OCI-LY3 (cell line): Measurements from ENCODE around the gene SLC20A1.
"Not testable (repeated sequence)": the region's sequence is repeated elsewhere in the genome, so short reads cannot be mapped to it uniquely, and the experiment has no call there.

ENCODE experiments used
- H2AFZ ChIP-seq: fragments of 200-600, 300-600 bp; shearing (Covaris generic); 2 replicates; pipeline ENCODE4 v1.6.0; 2014; ENCODE audit warnings: antibody characterized with exemption, low read depth, low read length
- H3K27ac ChIP-seq: fragments of 200-600, 300-600 bp; sonication (generic); 2 replicates; pipeline ENCODE4 v1.5.1; 2014; ENCODE audit warnings: mild to moderate bottlenecking, low read length, moderate library complexity, mixed read lengths
- H3K27me3 ChIP-seq: fragments of 200-600, 300-600 bp; sonication (generic); 2 replicates; pipeline ENCODE4 v1.6.1; 2014; ENCODE audit warnings: low read depth, low read length, mixed read lengths
- H3K36me3 ChIP-seq: fragments of 200-600, 300-600 bp; sonication (generic); replicated peaks from 2 replicates; pipeline ENCODE3; 2014; ENCODE audit warnings: low read depth, low read length, mixed read lengths
- H3K4me1 ChIP-seq: fragments of 300-600, 200-600 bp; sonication (generic); 2 replicates; pipeline ENCODE4 v1.6.1; 2014; ENCODE audit warnings: low read length, mixed read lengths
- H3K4me2 ChIP-seq: fragments of 200-600, 300-600 bp; sonication (generic); 2 replicates; pipeline ENCODE4 v1.6.1; 2014; ENCODE audit warnings: low read length, mixed read lengths
- H3K4me3 ChIP-seq: fragments of 300-600, 200-600 bp; sonication (generic); 2 replicates; pipeline ENCODE4 v1.5.1; 2014; ENCODE audit warnings: antibody characterized with exemption, mild to moderate bottlenecking, low read length, moderate library complexity
- H3K79me2 ChIP-seq: fragments of 300-600, 200-600 bp; shearing (Covaris generic); 2 replicates; pipeline ENCODE4 v1.6.1; 2014; ENCODE audit warnings: mild to moderate bottlenecking, low read length, mixed read lengths
- H3K9ac ChIP-seq: fragments of 300-600, 200-600 bp; shearing (Covaris generic); 2 replicates; pipeline ENCODE4 v1.6.0; 2014; ENCODE audit warnings: mild to moderate bottlenecking, low read length, moderate library complexity
- H3K9me3 ChIP-seq: fragments of 200-600, 300-600 bp; shearing (Covaris generic); 2 replicates; pipeline ENCODE4 v1.6.1; 2014; ENCODE audit warnings: low read length, mixed read lengths; ENCODE audit not compliant: insufficient read depth
- H4K20me1 ChIP-seq: fragments of 200-600, 300-600 bp; sonication (generic); 2 replicates; pipeline ENCODE4 v1.6.1; 2016; ENCODE audit warnings: low read length, mixed read lengths; ENCODE audit not compliant: insufficient read depth
- EZH2phosphoT487 ChIP-seq: fragments of 200-600 bp; shearing (Covaris generic); IDR thresholded peaks from 2 replicates; pipeline ENCODE4 v1.6.1; 2018; ENCODE audit warnings: antibody characterized with exemption, mixed run types, low read depth
- TF ChIP-seq, protein P1 (sequence below): fragments of 200-600, 300-600 bp; sonication (generic); IDR thresholded peaks from 2 replicates; pipeline ENCODE4 v1.5.1; 2014; ENCODE audit warnings: antibody characterized with exemption, low read length, low read depth

Gene SLC20A1

DNA sequence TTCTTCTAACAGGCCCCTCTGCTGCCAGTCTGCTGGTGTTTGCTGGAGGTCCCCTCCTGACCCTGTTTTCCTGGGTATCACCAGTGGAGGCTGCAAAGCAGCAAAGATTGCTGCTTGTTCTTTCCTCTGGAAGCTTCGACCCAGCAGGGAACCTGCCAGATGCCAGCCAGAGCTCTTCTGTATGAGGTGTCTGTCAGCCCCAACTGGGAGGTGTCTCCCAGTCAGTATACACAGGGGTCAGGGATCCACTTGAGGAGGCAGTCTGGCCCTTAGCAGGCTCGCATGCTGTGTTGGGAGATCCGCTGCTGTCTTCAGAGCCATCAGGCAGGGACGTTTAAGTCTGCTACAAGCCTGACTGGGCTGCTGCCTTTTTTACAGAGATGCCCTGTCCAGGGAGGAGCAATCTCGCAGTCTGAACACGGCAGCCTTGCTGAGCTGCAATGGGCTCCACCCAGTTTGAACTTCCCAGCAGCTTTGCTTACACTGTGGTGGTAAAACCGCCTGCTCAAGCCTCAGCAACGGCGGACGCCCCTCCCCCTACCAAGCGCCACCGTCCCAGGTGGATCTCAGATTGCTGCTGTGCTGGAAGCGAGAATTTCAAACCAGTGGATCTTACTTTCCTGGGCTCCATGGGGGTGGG lies 31.4 kb upstream of the SLC20A1 start:
- Histone ChIP-seq H3K9ac (no peak overlapping the region), H2AFZ (no peak overlapping the region), H3K9me3 (no peaks in the 10 kb centered on the region), H3K36me3 (no peaks in the 10 kb centered on the region), H3K27ac (no peak overlapping the region), H3K27me3 (no peaks in the 10 kb centered on the region), H3K4me2 (no peak overlapping the region), H3K4me1 (no peaks in the 10 kb centered on the region), H3K79me2 (no peaks in the 10 kb centered on the region), H3K4me3 (no peak overlapping the region), H4K20me1 (no peaks in the 10 kb centered on the region)
- TF ChIP-seq EZH2phosphoT487 = no peak
- TF ChIP-seq, protein P1, sequence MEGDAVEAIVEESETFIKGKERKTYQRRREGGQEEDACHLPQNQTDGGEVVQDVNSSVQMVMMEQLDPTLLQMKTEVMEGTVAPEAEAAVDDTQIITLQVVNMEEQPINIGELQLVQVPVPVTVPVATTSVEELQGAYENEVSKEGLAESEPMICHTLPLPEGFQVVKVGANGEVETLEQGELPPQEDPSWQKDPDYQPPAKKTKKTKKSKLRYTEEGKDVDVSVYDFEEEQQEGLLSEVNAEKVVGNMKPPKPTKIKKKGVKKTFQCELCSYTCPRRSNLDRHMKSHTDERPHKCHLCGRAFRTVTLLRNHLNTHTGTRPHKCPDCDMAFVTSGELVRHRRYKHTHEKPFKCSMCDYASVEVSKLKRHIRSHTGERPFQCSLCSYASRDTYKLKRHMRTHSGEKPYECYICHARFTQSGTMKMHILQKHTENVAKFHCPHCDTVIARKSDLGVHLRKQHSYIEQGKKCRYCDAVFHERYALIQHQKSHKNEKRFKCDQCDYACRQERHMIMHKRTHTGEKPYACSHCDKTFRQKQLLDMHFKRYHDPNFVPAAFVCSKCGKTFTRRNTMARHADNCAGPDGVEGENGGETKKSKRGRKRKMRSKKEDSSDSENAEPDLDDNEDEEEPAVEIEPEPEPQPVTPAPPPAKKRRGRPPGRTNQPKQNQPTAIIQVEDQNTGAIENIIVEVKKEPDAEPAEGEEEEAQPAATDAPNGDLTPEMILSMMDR = no peak

DNA sequence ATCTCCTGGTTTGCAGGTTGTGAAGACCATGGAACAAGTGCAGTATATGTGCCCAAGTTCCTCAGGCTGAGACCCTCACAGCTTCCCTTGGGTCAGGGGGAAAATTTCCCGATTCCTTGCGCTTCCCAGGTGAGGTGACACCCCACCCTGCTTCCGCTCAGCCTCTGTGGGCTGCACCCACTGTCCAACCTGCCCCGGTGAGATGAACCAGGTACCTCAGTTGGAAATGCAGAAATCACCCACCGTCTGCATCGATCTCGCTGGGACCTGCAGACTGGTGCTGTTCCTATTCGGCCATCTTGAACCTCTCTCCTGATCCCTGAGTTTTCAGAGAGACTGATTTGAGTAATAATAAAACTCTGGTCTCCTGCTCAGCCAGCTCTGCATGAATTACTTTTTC lies 30.7 kb upstream of the SLC20A1 start:
- Histone ChIP-seq H3K4me2 (no peak overlapping the region), H3K4me3 (no peak overlapping the region), H3K27ac (no peak overlapping the region), H3K9me3 (no peaks in the 10 kb centered on the region), H3K27me3 (no peaks in the 10 kb centered on the region), H3K4me1 (no peaks in the 10 kb centered on the region), H3K79me2 (no peaks in the 10 kb centered on the region), H2AFZ (no peak overlapping the region), H3K36me3 (no peaks in the 10 kb centered on the region), H3K9ac (no peak overlapping the region), H4K20me1 (no peaks in the 10 kb centered on the region)
- TF ChIP-seq EZH2phosphoT487 = no peak
- TF ChIP-seq, protein P1 = no peak

DNA sequence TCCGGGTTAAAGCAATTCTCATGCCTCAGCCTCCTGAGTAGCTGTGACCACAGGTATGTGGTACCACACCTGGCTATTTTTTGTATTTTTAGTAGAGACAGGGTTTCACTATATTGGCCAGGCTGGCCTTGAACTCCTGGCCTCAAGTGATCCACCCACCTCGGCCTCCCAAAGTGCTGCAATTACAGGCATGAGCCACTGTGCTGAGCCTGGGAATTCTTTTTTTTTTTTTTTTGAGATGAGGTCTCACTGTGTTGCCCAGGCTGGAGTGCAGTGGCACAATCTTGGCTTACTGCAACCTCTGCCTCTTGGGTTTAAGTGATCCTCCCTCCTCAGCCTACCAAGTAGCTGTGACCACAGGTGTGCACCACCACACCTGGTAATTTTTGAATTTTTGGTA lies 29.9 kb upstream of the SLC20A1 start:
- not testable (repeated sequence) for H3K4me1 ChIP-seq, H3K4me2 ChIP-seq, H3K36me3 ChIP-seq, H4K20me1 ChIP-seq, H3K79me2 ChIP-seq, H3K27ac ChIP-seq, H3K9me3 ChIP-seq, H3K4me3 ChIP-seq, H3K27me3 ChIP-seq, H2AFZ ChIP-seq, H3K9ac ChIP-seq

DNA sequence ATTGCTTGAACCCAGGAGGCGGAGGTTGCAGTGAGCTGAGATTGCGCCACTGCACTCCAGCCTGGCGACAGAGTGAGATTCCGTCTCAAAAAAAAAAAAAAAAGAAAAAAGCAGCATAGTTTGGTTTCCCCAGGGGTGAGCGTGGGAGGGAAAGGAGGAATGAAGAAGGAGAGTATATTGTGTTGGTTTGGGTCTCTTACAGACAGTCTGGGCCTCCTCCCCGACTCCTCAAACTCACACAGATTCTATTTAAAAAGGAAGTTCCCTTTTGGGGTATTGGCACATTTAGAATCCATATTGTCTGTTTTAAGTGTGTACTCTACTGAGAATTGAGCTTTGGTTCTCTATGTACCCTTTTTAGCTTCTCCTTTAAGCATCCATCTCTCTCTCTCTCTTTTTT lies 27.4 kb upstream of the SLC20A1 start:
- no peak overlapping the region for H3K4me2 ChIP-seq
- H3K79me2 ChIP-seq = no peaks in the 10 kb centered on the region
- no peak overlapping the region for H3K9ac ChIP-seq
- no peaks in the 10 kb centered on the region for H3K27me3 ChIP-seq
- H3K4me3 ChIP-seq = no peak overlapping the region
- no peak overlapping the region for H2AFZ ChIP-seq
- no peaks in the 10 kb centered on the region for H3K4me1 ChIP-seq
- no peak overlapping the region for H3K27ac ChIP-seq
- H3K36me3 ChIP-seq = no peaks in the 10 kb centered on the region
- H4K20me1 ChIP-seq = no peaks in the 10 kb centered on the region
- H3K9me3 ChIP-seq = no peaks in the 10 kb centered on the region
- TF ChIP-seq, protein P1 = no peak
- no peak for TF ChIP-seq EZH2phosphoT487
